ENCODE results near the gene KCNA3.

The KCNA3 gene

DNA sequence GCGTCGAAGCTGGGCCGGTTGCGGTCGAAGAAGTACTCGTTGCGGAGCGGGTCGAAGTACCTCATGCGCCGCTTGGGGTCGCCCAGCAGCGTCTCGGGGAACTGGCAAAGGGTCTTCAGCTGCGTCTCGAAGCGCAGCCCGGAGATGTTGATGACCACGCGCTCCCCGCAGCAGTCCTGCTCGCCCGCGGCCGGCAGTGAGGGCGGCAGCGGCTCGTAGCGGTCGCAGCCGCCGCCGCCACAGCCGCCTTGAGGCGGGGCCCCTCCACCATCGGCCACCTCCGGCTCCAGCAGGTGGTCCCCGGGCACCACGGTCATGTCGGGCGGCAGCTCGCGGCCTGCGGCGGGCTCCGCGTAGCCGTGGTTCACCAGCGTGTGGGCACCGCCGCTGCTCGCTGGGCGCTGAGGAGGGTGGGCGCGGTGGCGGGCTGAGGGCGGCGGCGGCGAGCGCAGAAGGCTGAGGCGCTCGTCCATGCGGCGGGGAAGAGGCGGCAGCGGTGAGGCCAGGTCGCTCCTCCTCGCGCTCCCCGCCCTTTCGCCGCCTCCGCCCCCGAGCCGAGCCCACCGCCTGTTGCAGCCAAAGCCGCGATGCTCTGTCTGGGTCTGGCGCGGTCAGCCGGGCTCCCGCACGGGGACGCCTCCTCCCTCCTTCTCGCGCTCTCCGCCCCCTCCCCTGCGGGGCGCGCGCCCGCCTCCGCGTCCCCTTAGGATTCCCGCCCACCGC is at the start of gene KCNA3:
KCNA3 (minus strand) TSS at position 604 of the 723 bp plus-strand sequence; CDS start at position 473, 131 bp downstream.
- peak; percentile 60 for DNase-seq (ENCODE audit: low read depth)

- DNase-seq (ENCODE audit: low read depth), result no peak
Observed at GRCh38 chr1:110722807-110723206, 48.1 kb upstream of the KCNA3 start.

DNA sequence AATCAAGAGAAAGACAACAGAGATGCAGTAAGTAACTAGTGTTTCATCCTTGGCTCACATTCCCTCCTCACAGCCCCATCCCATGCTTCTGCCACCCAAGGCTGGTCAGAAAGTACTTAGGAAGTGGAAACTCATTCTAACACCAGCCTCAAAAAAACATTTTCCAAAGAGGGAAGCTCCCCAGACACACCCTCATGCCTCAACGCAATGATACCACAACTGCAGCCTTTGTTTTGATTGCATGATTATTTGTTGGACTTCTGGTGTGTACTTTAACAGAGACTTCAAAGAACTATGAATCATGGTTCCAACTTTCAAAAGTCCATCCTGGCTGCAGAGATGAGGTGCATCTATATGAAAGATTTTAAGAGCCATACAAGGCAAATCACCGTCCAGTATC is 45.2 kb upstream of the KCNA3 start:
- DNase-seq (ENCODE audit: low read depth), result no peak

GRCh38 chr1:110718452-110718851 is 43.7 kb upstream of the KCNA3 start:
- DNase-seq (ENCODE audit: low read depth), result no peak

DNA sequence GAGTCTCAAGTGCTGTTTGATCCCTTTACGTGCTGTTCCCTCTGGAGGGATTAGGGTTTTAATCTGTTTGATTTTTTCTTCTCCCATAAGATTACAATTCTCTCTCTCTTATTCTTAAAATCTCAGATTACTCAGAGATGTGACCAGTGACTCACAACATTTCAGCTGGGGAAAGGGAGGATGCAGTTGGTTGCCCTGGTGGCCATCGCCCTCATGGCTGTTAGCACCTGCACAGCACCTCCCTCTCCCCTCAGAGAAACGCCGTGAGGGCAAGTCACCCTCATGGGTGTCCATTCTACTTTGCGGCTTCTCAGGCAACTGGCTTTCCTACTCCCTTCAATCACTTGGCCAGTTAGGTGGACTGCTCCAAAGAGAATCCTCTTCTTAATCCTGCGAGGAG is 42.4 kb upstream of the KCNA3 start:
- DNase-seq (ENCODE audit: low read depth), result no peak

DNA sequence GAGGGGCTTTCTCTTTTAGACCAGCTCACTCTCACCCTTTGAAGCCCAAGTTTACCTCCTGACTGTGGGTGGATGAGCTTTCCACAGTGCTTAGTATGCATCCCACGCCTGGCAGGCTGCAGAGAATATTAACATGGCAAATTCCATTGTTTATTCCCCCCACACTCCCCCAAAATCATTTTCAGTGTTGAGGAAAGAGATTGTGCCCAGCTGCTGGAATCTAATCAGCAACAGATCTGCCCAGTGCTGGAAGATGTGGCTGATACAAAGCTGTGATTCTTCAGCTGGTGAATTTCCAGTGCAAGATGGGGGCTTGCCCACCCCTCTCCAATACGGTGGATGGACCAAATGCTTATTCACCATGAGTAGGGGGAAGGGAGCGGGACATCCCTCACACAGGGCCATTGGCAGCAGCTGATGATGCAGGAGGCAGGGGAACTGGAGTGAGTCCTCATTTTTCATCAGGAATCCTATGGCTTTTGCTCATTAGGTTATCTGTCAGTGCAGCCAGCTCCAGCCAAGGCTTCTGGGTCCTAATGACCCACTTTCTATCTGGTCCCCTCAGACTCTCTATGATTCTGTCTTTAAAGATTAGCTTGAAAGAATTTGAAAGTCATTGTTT is 39.7 kb upstream of the KCNA3 start:
- DNase-seq (ENCODE audit: low read depth), result no peak

- no peak for DNase-seq (ENCODE audit: low read depth)
Observed at GRCh38 chr1:110713221-110713620, 38.5 kb upstream of the KCNA3 start.

- DNase-seq (ENCODE audit: low read depth), result no peak
Observed at GRCh38 chr1:110710314-110710713, 35.6 kb upstream of the KCNA3 start.

- no peak for DNase-seq (ENCODE audit: low read depth)
Observed at GRCh38 chr1:110708974-110709440, 34.3 kb upstream of the KCNA3 start.

DNA sequence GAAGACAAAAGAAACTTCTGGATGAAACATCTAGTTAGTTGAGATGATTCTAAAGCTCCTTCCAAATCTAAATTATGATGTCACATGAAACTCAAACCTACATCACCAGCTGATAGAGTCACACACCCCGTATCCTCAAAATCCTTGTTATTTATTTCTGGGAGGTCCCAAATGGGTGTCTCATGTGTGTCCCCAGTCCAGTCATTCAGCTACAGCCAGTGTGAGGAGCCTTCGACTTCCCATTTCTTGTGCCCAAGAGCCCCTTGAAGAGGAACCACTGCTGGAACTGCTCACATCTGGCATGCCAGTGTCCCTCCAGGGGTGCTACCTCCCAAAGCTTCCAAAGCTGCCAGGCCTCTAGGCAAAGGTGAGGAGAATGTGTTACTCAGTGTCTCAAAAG is 32.5 kb upstream of the KCNA3 start:
- DNase-seq (ENCODE audit: low read depth), result no peak

- no peak for DNase-seq (ENCODE audit: low read depth)
Observed at GRCh38 chr1:110706621-110707020, 31.9 kb upstream of the KCNA3 start.

GRCh38 chr1:110702260-110702659 is 27.5 kb upstream of the KCNA3 start:
- no peak for DNase-seq (ENCODE audit: low read depth)

DNA sequence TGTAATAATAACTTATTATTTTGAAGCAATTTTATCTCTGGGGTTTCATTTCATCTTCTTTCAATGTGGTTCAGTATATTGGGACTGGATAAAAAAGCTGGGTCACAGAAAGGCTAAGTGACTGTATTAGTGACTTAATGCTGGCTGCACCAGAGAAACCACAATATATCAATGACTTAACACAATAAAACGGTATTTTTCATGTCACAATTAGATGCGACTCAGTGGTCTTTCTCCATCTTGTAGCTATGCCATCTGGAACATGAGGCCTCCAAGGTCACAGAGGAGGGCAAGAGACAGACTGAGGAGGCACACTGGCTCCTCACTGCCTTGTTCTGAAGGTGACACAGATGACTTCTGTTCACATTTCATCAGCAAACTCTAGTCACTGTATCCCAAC is 26.0 kb upstream of the KCNA3 start:
- no peak for DNase-seq (ENCODE audit: low read depth)

GRCh38 chr1:110697606-110698005 is 22.9 kb upstream of the KCNA3 start:
- DNase-seq (ENCODE audit: low read depth), result no peak

DNA sequence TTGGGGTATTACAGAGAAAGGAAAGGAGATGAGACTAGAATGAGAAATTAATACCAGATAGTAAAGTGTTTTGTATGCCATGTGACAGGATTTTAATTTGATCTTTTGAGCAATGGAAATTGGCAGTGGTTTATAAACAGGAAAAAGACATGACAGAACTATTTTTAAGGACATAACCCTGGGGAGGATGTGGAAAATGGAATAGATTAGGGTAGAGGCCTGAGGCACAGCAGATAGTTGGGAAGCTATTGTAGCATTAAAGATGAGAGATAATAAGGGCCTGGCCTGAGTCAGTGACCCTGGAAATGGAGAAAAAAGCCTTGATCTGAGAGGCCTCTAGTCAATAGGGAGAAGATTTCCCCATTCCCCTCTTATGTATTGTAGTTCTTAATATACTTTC is 22.1 kb upstream of the KCNA3 start:
- DNase-seq (ENCODE audit: low read depth), result no peak

GRCh38 chr1:110690709-110691365 is 16.1 kb upstream of the KCNA3 start:
- no peak for DNase-seq (ENCODE audit: low read depth)

DNA sequence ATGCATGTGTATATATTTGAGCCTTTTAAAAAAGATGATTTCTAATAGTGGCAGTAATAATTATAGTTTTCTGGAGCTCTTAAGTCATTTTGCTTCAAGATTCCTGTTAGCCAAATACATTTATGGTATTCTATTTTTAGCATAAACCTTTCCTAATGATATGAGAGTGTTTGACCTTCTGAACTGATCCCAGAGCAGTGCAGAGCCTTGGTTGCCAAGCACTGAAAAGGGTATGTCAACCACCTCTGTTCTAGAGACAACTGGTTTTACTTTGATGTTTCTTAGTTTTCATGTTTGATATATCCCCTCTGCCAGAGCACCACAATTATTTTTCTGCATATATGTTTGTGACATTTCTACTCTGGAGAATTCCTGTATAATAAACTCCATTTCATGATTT is 15.1 kb upstream of the KCNA3 start:
- DNase-seq (ENCODE audit: low read depth), result no peak

- DNase-seq (ENCODE audit: low read depth), result no peak
Observed at GRCh38 chr1:110688514-110688913, 13.8 kb upstream of the KCNA3 start.

- no peak for DNase-seq (ENCODE audit: low read depth)
Observed at GRCh38 chr1:110687250-110687649, 12.5 kb upstream of the KCNA3 start.

DNA sequence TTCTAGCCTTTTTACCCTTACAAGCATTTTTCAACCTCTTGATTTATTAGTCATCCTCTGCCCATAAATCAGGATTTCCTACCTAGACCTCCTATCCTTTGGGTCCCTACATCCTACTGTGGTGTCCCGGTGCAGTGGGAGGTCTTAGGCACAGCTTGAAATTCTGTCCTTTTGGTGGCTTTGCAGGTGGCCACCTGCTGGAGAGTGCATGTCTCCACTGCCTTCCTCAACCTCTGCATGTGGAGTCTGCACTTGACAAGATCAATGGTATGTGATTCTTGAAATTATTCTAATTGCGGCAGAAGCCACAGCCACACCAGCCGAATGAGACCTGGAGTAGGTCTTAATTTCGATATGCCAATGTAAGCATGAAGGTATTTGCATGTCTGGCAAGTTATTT is 11.4 kb upstream of the KCNA3 start:
- peak; percentile 10 for DNase-seq (ENCODE audit: low read depth)

DNA sequence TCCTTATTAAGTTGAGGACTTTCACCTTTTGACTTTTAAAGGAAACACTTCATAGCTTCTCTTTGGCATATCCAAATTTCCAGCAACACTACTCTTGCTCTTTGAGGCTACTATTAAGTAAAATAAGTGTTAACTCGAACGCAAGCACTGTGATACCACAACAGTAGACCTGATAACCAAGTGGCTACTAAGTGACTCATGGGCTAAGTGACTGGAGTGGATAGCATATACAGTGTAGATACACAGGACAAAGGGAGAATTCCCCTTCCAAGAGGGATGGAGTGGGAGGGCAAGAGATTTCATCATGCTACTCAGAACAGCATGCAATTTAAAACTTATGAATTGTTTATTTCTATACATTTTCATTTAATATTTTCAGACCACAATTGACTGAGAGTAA is 9.8 kb upstream of the KCNA3 start:
- no peak for DNase-seq (ENCODE audit: low read depth)

DNA sequence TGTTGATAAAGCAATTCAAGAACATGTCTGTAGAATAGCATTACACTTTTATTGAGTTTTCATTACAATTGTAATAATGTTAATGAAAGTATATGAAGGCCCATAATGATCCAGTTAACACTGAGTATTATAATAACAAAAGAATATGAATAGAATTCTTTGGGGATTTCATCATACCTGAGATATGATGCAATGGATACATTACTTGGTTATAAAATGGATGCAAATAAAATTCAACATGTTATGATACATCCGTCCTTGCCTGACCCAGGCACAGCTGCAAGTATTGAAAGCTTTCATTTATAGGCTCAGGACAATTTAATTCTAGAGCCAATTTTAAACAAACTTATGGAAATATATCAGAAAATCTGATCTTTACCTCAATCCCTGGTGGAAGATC is 8.2 kb upstream of the KCNA3 start:
- DNase-seq (ENCODE audit: low read depth), result no peak

GRCh38 chr1:110680036-110680735 is 5.4 kb upstream of the KCNA3 start:
- no peak for DNase-seq (ENCODE audit: low read depth)

Data from activated T-helper 1 cell treated with Interleukin-2 at 50 U/mL for 16 hours (primary cell).